Activated effector memory CD4-positive, alpha-beta T cell treated with Interleukin-2 at 50 U/mL for 16 hours (primary cell): Measurements from ENCODE around the gene SLC22A12.

Experiments
- DNase-seq: peaks from one replicate; pipeline ENCODE4 v3.0.0-alpha.2; 2020

SLC22A12 gene

GRCh38 chr11:64605656-64606585 lies 14.9 kb downstream of the SLC22A12 start:
- DNase-seq: no peak

GRCh38 chr11:64606796-64607380 lies 15.9 kb downstream of the SLC22A12 start:
- DNase-seq: no peak

GRCh38 chr11:64607381-64607985 lies 16.5 kb downstream of the SLC22A12 start:
- no peak for DNase-seq

GRCh38 chr11:64608046-64608445 lies 17.0 kb downstream of the SLC22A12 start:
- no peak for DNase-seq

- no peak for DNase-seq
These were observed 17.6 kb downstream of the SLC22A12 start for GRCh38 chr11:64608636-64609035.

- DNase-seq: no peak
These were observed 18.5 kb downstream of the SLC22A12 start for GRCh38 chr11:64609436-64610047.

- DNase-seq: no peak
These were observed 19.6 kb downstream of the SLC22A12 start for GRCh38 chr11:64610596-64610995.

- no peak for DNase-seq
These were observed 20.2 kb downstream of the SLC22A12 start for GRCh38 chr11:64611176-64611575.

GRCh38 chr11:64611869-64612646 lies 21.0 kb downstream of the SLC22A12 start:
- no peak for DNase-seq

- DNase-seq: no peak
These were observed 22.6 kb downstream of the SLC22A12 start for GRCh38 chr11:64613648-64614047.

- DNase-seq: no peak
These were observed 23.9 kb downstream of the SLC22A12 start for GRCh38 chr11:64614917-64615316.

GRCh38 chr11:64616817-64617216 lies 25.8 kb downstream of the SLC22A12 start:
- DNase-seq: no peak

GRCh38 chr11:64619196-64619595 lies 28.2 kb downstream of the SLC22A12 start:
- no peak for DNase-seq

GRCh38 chr11:64619811-64620380 lies 28.9 kb downstream of the SLC22A12 start:
- DNase-seq: no peak

- no peak for DNase-seq
These were observed 29.5 kb downstream of the SLC22A12 start for GRCh38 chr11:64620381-64620971.

- DNase-seq: no peak
These were observed 30.4 kb downstream of the SLC22A12 start for GRCh38 chr11:64621283-64622019.

GRCh38 chr11:64622681-64623080 lies 31.7 kb downstream of the SLC22A12 start:
- no peak for DNase-seq

GRCh38 chr11:64624883-64625481 lies 34.0 kb downstream of the SLC22A12 start:
- DNase-seq: no peak

- DNase-seq: no peak
These were observed 35.6 kb downstream of the SLC22A12 start for GRCh38 chr11:64626637-64627036.

- DNase-seq: no peak
These were observed 36.4 kb downstream of the SLC22A12 start for GRCh38 chr11:64627371-64627770.

- DNase-seq: no peak
These were observed 37.6 kb downstream of the SLC22A12 start for GRCh38 chr11:64628596-64628995.
